ENCODE measurements around the gene POLA2.
A peak's percentile ranks its signal among the peaks of the same experiment; 100 is the strongest.
"Not testable (repeated sequence)": the region's sequence is repeated elsewhere in the genome, so short reads cannot be mapped to it uniquely, and the experiment has no call there.

The POLA2 gene

DNA sequence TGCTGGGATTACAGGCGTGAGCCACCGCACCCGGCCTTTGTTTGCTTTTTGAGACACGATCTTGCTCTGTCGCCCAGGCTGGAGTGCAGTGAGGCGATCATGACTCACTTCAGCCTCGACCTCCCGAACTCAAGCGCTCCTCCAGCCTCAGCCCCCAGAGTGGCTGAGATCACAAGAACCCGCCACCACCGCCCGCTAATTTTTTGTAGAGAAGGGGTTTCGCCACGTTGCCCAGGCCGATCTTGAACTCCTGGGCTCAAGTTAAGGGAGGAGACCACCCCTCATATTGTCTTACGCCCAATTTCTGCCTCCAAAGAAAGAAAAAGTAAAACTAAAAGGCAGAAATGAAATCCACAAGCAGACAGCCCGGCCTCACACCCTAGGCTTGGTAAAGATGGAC, 1.5 kb upstream of the POLA2 start:
- peak overlapping the region; percentile 93 for H3K4me3 Mint-ChIP-seq
- peaks cover 43% of the 10 kb centered on the region for H3K4me1 Mint-ChIP-seq
- peaks cover 3% of the 10 kb centered on the region for H3K27me3 Mint-ChIP-seq
- ATAC-seq, result no peak
- H3K27ac Mint-ChIP-seq, result no peak overlapping the region
- no peak for DNase-seq
- peaks cover 24% of the 10 kb centered on the region for H3K36me3 Mint-ChIP-seq (ENCODE audit: low read depth)
- H3K9me3 Mint-ChIP-seq, result no peaks in the 10 kb centered on the region

DNA sequence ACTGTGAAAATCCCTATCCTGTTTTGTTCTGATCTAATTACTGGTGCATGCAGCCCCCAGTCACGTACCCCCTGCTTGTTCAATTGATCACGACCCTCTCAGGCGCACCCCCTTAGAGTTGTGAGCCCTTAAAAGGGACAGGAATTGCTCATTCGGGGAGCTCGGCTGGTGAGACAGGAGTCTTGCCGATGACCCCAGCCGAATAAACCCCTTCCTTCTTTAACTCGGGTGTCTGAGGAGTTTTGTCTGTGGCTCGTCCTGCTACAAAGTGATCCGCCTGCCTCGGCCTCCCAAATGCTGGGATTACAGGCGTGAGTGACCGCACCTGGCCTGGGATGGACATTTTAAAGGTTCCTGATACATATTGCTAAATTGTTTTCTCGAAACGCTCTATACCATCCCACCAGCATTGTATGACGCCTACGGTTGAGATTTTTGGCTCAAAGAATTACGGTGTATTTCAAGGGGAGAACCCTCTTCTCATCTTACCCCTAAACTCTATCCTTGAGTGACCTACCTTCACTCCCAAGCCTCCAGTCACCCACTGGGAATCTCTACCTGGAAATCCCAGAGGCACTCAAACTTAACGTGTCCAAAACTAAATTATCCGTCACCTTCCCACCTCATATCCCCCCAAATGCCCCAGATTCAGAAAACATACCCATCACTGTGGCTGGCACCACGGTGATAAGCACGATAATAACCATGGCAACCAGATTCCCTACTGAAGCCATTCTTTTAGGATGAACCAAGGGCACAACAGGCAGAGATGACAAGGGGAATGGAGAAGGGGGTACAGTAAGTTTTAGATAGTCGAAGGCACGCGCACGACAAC, 789 bp upstream of the POLA2 start:
- DNase-seq, result no peak
- H3K4me3 Mint-ChIP-seq, result peak overlapping the region; percentile 93
- no peaks in the 10 kb centered on the region for H3K9me3 Mint-ChIP-seq
- peak overlapping the region; percentile 96 for H3K27ac Mint-ChIP-seq
- ATAC-seq, result no peak
- peaks cover 26% of the 10 kb centered on the region for H3K36me3 Mint-ChIP-seq (ENCODE audit: low read depth)
- H3K4me1 Mint-ChIP-seq, result peaks cover 48% of the 10 kb centered on the region
- H3K27me3 Mint-ChIP-seq, result peaks cover 3% of the 10 kb centered on the region

DNA sequence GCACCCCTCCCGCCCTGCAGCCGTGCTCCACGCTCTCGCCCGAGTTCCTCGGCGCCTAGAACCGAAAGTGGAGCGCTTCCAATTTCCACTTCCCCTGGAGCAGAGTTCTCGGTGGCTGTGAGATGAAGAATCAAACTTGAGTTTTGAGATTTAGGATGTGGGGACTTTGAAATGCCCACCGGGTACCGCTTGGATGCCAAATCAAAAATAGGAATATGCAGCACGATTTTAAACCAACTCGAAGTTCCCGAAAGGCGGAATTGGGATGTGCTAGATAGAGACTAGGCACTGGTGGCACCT, 569 bp downstream of the POLA2 start:
- no peak for DNase-seq
- ATAC-seq, result no peak
- peaks cover 38% of the 10 kb centered on the region for H3K36me3 Mint-ChIP-seq (ENCODE audit: low read depth)
- peak overlapping the region; percentile 93 for H3K4me3 Mint-ChIP-seq
- peak overlapping the region; percentile 96 for H3K27ac Mint-ChIP-seq
- H3K27me3 Mint-ChIP-seq, result peaks cover 3% of the 10 kb centered on the region
- H3K9me3 Mint-ChIP-seq, result no peaks in the 10 kb centered on the region
- peaks cover 54% of the 10 kb centered on the region for H3K4me1 Mint-ChIP-seq

DNA sequence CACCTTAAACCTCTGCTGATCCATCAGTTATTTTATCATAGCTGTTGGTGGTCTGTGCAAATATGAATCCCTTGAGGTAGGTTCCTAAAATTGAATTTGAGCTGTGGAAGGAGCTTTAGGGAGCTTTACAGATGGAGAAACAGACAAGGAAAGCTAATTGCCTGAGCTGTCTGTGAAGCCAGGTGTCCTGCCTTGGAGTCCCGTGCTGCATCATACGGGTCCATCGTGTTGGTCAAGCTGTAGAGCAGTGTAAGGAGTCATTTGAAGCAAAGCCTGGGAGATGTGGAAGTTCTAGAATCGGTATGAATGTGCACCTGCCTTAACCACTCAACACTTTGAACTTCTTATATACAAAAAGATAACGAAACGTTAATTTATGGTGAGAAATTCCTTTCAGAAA, 1.0 kb downstream of the POLA2 start:
- Mint-ChIP-seq H3K9me3 (no peaks in the 10 kb centered on the region), H3K4me1 (peaks cover 54% of the 10 kb centered on the region), H3K36me3 (ENCODE audit: low read depth) (peaks cover 40% of the 10 kb centered on the region), H3K27ac (peak overlapping the region; percentile 96), H3K27me3 (peaks cover 3% of the 10 kb centered on the region), H3K4me3 (peak overlapping the region; percentile 93)
- DNase-seq, result no peak
- ATAC-seq, result no peak

DNA sequence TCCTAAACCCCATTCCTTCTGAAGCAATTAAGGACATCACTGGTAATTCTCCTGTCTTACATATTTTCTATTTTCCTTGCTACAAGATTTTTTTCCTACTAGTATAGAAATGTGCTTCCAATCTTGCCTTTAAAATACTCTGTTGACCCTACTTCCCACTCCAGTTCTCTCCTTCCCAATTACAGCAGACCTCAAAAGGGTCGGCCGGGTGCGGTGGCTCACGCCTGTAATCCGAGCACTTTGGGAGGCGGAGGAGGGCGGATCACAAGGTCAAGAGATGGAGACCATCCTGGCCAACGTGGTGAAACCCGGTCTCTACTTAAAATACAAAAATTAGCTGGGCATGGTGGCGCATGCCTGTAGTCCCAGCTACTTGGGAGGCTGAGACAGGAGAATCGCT, 3.0 kb downstream of the POLA2 start:
- Mint-ChIP-seq H3K27ac (peak overlapping the region; percentile 0), H3K36me3 (ENCODE audit: low read depth) (peaks cover 50% of the 10 kb centered on the region), H3K4me3 (peak overlapping the region; percentile 70), H3K4me1 (peaks cover 52% of the 10 kb centered on the region)
- not testable (repeated sequence) for ATAC-seq, DNase-seq, H3K27me3 Mint-ChIP-seq, H3K9me3 Mint-ChIP-seq

DNA sequence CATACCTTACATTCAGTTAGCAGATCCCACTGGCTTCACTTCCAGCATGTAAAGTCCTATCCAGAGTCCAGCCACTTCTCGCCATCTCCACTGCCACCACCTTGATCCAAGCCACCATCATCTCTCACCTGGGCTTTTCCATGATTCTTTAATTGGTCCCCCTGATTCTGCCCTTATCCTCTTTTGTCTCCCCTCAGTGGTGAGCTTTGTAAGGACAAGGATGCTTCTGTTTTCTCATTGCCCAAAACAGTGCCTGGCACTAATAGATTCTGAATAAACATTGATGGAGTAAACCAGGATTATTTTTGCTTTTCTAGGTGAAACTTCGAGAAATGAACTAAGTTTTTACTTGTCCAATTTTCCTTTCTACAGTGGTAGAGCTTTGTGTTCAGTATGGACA, 4.4 kb downstream of the POLA2 start:
- no peak overlapping the region for H3K4me3 Mint-ChIP-seq
- peaks cover 59% of the 10 kb centered on the region for H3K36me3 Mint-ChIP-seq (ENCODE audit: low read depth)
- DNase-seq, result no peak

DNA sequence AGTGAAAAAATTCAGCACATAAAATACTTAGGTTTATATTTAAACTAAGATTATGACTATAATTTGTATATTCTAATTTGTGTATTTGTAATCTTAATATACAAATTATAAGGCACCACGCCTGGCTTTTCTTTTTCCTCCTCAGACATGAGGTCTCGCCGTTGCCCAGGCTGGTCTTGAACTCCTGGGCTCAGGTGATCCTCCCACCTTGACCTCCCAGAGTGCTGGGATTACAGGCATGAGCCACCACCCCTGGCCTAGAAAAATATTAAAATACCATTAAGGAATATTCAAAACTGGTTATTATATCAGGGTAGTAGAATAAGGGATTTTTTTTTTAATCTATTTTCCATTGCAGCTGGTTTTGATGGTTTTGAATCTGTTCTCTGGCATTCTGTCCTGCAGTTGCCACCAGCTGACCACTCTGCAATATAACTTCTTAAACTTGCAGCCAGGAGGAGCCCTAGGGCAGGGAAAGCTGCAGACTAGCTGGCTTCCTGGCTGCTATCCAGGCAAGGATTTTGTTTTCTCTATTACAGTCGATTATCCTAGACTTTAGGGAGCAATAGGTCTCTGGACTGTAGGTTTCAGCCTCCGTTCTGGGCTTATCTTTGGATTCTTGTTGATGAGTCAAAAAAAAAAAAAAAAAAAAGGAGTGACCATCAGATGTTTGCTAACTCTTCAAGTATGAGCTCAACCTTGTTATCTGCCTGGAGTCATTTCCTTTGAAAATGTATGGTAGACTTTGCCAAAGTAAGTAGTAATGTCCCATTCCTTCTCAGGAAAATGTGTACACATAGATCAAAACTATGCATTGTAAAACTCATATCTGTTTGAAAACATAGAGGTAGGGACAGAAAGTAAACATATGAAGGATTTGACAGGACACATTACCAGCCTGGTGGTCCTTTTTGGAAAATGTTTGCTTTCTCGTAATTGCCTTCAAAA, 13.2 kb downstream of the POLA2 start:
- Mint-ChIP-seq H3K4me1 (peaks cover 17% of the 10 kb centered on the region), H3K36me3 (ENCODE audit: low read depth) (peaks cover 51% of the 10 kb centered on the region), H3K27me3 (no peaks in the 10 kb centered on the region), H3K9me3 (no peaks in the 10 kb centered on the region), H3K4me3 (no peak overlapping the region), H3K27ac (no peak overlapping the region)
- no peak for ATAC-seq
- DNase-seq, result peak; percentile 12

More for the DNA sequence above, 4.4 kb downstream of the POLA2 start:
- Mint-ChIP-seq H3K27ac (no peak overlapping the region), H3K4me1 (peaks cover 42% of the 10 kb centered on the region), H3K27me3 (peaks cover 3% of the 10 kb centered on the region), H3K9me3 (no peaks in the 10 kb centered on the region)
- ATAC-seq, result no peak

- Mint-ChIP-seq H3K36me3 (ENCODE audit: low read depth) (peaks cover 55% of the 10 kb centered on the region), H3K4me3 (no peak overlapping the region), H3K4me1 (peaks cover 22% of the 10 kb centered on the region), H3K9me3 (no peaks in the 10 kb centered on the region), H3K27ac (no peak overlapping the region), H3K27me3 (no peaks in the 10 kb centered on the region)
- no peak for ATAC-seq
- DNase-seq, result no peak
Observed at GRCh38 chr11:65275906-65276305, 14.1 kb downstream of the POLA2 start.

DNA sequence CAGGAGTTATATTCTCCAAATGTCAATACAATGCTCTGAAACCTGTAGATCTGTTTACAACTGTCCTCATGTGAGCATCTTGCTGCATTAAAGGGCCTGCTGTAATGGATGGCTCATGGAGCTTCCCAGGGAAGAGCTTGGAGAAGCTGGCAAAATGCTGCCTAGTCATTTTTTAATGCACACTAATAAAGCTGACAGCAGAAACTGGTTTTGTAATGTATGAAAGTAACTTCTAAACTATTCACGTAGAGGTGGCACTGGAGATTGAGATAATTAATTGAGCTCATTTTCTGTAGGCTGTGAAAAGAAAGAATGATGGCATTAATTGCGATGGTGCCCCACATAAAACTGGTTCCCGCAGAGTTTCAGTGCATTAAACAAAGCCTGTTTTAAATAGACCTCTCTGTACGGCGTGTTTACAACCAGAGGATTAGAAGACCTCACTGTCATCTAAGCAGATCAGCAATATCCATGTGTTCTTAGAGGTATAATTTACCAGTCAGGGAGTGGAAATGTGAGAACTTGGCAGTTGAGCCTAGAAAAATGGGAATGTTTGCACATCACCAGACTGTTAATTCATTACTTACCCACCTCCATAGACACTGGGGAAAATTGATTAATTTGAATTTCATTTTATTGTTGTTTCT, 16.0 kb downstream of the POLA2 start:
- no peak overlapping the region for H3K4me3 Mint-ChIP-seq
- DNase-seq, result no peak
- no peak for ATAC-seq
- H3K27ac Mint-ChIP-seq, result no peak overlapping the region
- peaks cover 22% of the 10 kb centered on the region for H3K4me1 Mint-ChIP-seq
- H3K9me3 Mint-ChIP-seq, result no peaks in the 10 kb centered on the region
- peaks cover 57% of the 10 kb centered on the region for H3K36me3 Mint-ChIP-seq (ENCODE audit: low read depth)
- no peaks in the 10 kb centered on the region for H3K27me3 Mint-ChIP-seq

DNA sequence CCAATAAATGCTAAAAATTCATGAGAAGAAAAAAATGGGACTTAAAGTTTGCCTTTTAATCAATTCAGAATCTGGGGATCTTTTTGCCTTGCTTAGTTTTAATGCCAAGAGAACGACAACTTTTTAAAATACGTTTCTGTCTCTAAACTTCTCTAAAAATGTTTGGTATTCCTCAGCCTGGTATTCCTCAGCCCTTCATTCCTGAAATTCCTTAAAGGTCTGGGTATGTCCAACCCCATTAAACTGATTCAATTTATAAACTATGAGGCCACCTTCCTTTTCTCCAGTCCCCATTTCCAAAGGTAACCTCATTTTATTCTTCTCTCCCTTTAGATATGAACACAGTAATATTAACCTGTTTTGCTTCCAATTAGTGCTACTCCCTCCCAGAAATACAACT, 16.6 kb downstream of the POLA2 start:
- Mint-ChIP-seq H3K4me1 (peaks cover 22% of the 10 kb centered on the region), H3K27me3 (no peaks in the 10 kb centered on the region), H3K36me3 (ENCODE audit: low read depth) (peaks cover 54% of the 10 kb centered on the region), H3K4me3 (no peak overlapping the region), H3K27ac (no peak overlapping the region), H3K9me3 (no peaks in the 10 kb centered on the region)
- DNase-seq (no peak), ATAC-seq (no peak)

GRCh38 chr11:65279279-65279678, 17.5 kb downstream of the POLA2 start:
- H3K27ac Mint-ChIP-seq, result peak overlapping the region; percentile 65
- peaks cover 61% of the 10 kb centered on the region for H3K36me3 Mint-ChIP-seq (ENCODE audit: low read depth)
- no peak for DNase-seq

GRCh38 chr11:65279741-65280440, 18.1 kb downstream of the POLA2 start:
- peaks cover 22% of the 10 kb centered on the region for H3K4me1 Mint-ChIP-seq
- peak; percentile 98 for ATAC-seq
- no peaks in the 10 kb centered on the region for H3K27me3 Mint-ChIP-seq
- no peak overlapping the region for H3K4me3 Mint-ChIP-seq
- peak; percentile 46 for DNase-seq
- peaks cover 61% of the 10 kb centered on the region for H3K36me3 Mint-ChIP-seq (ENCODE audit: low read depth)
- no peaks in the 10 kb centered on the region for H3K9me3 Mint-ChIP-seq
- peak overlapping the region; percentile 65 for H3K27ac Mint-ChIP-seq

More at GRCh38 chr11:65279279-65279678, 17.5 kb downstream of the POLA2 start:
- H3K4me3 Mint-ChIP-seq, result no peak overlapping the region
- ATAC-seq, result no peak
- H3K4me1 Mint-ChIP-seq, result peaks cover 22% of the 10 kb centered on the region
- no peaks in the 10 kb centered on the region for H3K9me3 Mint-ChIP-seq
- H3K27me3 Mint-ChIP-seq, result no peaks in the 10 kb centered on the region

- peaks cover 62% of the 10 kb centered on the region for H3K36me3 Mint-ChIP-seq (ENCODE audit: low read depth)
- no peaks in the 10 kb centered on the region for H3K9me3 Mint-ChIP-seq
- H3K27ac Mint-ChIP-seq, result no peak overlapping the region
- no peak for ATAC-seq
- peaks cover 22% of the 10 kb centered on the region for H3K4me1 Mint-ChIP-seq
- H3K27me3 Mint-ChIP-seq, result no peaks in the 10 kb centered on the region
- DNase-seq, result no peak
- no peak overlapping the region for H3K4me3 Mint-ChIP-seq
Observed at GRCh38 chr11:65280646-65281045, 18.9 kb downstream of the POLA2 start.

DNA sequence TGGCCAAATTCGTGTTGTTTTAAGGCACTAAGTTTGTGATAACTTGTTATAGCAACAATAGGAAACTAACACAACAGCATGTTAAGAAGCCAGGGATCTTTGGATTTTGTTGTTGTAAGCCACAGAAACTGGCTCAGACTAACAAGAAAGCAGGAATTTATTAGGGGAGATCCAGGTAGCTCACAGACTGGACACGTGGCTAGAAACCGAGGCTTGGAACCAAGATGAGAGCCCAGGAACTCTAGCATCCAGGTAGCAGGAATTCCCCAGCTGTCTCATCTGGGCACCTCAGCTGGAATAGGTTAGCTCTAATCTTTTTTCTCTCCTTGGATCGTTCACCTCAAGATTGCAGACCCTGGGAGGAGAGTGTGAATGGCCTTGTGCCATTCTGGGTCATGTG, 24.9 kb downstream of the POLA2 start:
- Mint-ChIP-seq H3K27me3 (no peaks in the 10 kb centered on the region), H3K27ac (no peak overlapping the region), H3K36me3 (ENCODE audit: low read depth) (peaks cover 49% of the 10 kb centered on the region), H3K4me3 (no peak overlapping the region), H3K4me1 (no peaks in the 10 kb centered on the region), H3K9me3 (no peaks in the 10 kb centered on the region)
- DNase-seq (no peak), ATAC-seq (no peak)
